NT2/D1 (cell line): ENCODE data around the gene TAC4.

Experiments used
- SUZ12 ChIP-seq: IDR thresholded peaks from 2 replicates; pipeline ENCODE4 v1.6.1; 2011; ENCODE audit not compliant: insufficient read length, insufficient read depth; ENCODE audit errors: extremely low read depth
- YY1 ChIP-seq: IDR thresholded peaks from 2 replicates; pipeline ENCODE4 v1.6.1; 2011; ENCODE audit not compliant: insufficient read length, insufficient read depth
- ZNF274 ChIP-seq: IDR thresholded peaks from 2 replicates; pipeline ENCODE4 v1.6.1; 2011; ENCODE audit warnings: mild to moderate bottlenecking, low read depth, low read length

- TF ChIP-seq ZNF274 (no peak), YY1 (no peak), SUZ12 (no peak)
Observed at GRCh38 chr17:49851387-49852291, 3.8 kb upstream of the TAC4 start.
